GM12878 (cell line): ENCODE data around the gene TLE3. TPM values are rescaled to one million over a fixed set of nuclear protein-coding genes. Genes with fewer than 3 reads are reported as not detected.
A peak's percentile ranks its signal among the peaks of the same experiment; 100 is the strongest.

Experiments
- ATAC-seq: fragments of 200-7000 bp; cut with Tn5 transposase; 3 replicates; pipeline ENCODE4 v1.9.1; 2020; ENCODE audit warnings: mild to moderate bottlenecking, moderate library complexity
- BruUV-seq: library from RNA; stranded (reverse); fragments of 400-500 nt; replicated peaks from 2 replicates; lab custom pipeline; 2021; lab: Mats Ljungman, UMichigan
- CTCF ChIA-PET: fragments of 300-600 bp; sonication (Branson Sonifier 250); formaldehyde crosslinking; extraction: SDS; loops from one replicate; lab custom pipeline; 2021; ENCODE audit warnings: inconsistent platforms; lab: Yijun Ruan, JAX
- POLR2A ChIA-PET: fragments of 350-600 bp; formaldehyde crosslinking; extraction: SDS; loops from one replicate; lab custom pipeline; 2021; ENCODE audit warnings: inconsistent platforms; lab: Charles Lee
- RAD21 ChIA-PET: fragments of 300-600 bp; sonication (Branson Sonifier 250); formaldehyde crosslinking; loops from one replicate; lab custom pipeline; 2023; ENCODE audit warnings: antibody characterized with exemption; ENCODE audit not compliant: unreplicated experiment; lab: Charles Lee
- SMC1A ChIA-PET: fragments of 300-600 bp; sonication (Branson Sonifier 250); formaldehyde crosslinking; loops from one replicate; lab custom pipeline; 2023; ENCODE audit not compliant: unreplicated experiment, uncharacterized antibody; lab: Charles Lee
- DNase-seq: peaks from one replicate; pipeline ENCODE4 v3.0.0-alpha.2; 2011; ENCODE audit warnings: low read depth, low spot score
- FAIRE-seq: peaks from 3 replicates; lab custom pipeline; 2011; peaks lifted over from hg19 to GRCh38; lab: Jason Lieb, UNC
- H2AFZ ChIP-seq: 2 replicates; pipeline ENCODE4 v1.6.0; 2011; ENCODE audit warnings: low read depth, low read length, control low read depth; ENCODE audit not compliant: control insufficient read depth
- H3K27ac ChIP-seq: 2 replicates; pipeline ENCODE4 v1.5.1; 2011; ENCODE audit warnings: control low read depth; ENCODE audit not compliant: control insufficient read depth, insufficient read depth
- H3K27me3 ChIP-seq, 2 experiments: replicated peaks in 1 of 2; 2 replicates each; pipeline versions ENCODE4 v1.6.0 to v1.6.1; 2011; ENCODE audit warnings: low read length in 1 of 2; ENCODE audit not compliant: control insufficient read depth in 2 of 2, insufficient read depth in 2 of 2
- H3K36me3 ChIP-seq, 2 experiments: 2 replicates each; pipeline ENCODE4 v1.5.1; 2011; ENCODE audit warnings: low read length in 1 of 2; ENCODE audit not compliant: control insufficient read depth in 2 of 2, insufficient read depth in 2 of 2
- H3K4me1 ChIP-seq: 2 replicates; pipeline ENCODE4 v1.6.1; 2011; ENCODE audit warnings: mild to moderate bottlenecking, low read length, moderate library complexity, mixed read lengths; ENCODE audit not compliant: control insufficient read depth, insufficient read depth
- H3K4me2 ChIP-seq: 2 replicates; pipeline ENCODE4 v1.6.0; 2011; ENCODE audit warnings: control low read depth; ENCODE audit not compliant: control insufficient read depth, insufficient read depth
- H3K4me3 ChIP-seq: fragments of 200-600 bp; sonication (generic); 2 replicates; pipeline ENCODE4 v1.5.1; 2016
- H3K79me2 ChIP-seq: 2 replicates; pipeline ENCODE4 v1.6.0; 2011; ENCODE audit warnings: low read length; ENCODE audit not compliant: control insufficient read depth, insufficient read depth
- H3K9ac ChIP-seq: 2 replicates; pipeline ENCODE4 v1.8.0; 2011; ENCODE audit warnings: low read length, control low read depth, mixed read lengths; ENCODE audit not compliant: control insufficient read depth, insufficient read depth
- H3K9me3 ChIP-seq: replicated peaks from 3 replicates; pipeline ENCODE4 v1.5.1; 2011; ENCODE audit warnings: mild to moderate bottlenecking, low read length; ENCODE audit not compliant: control insufficient read depth, insufficient read depth
- H4K20me1 ChIP-seq: 2 replicates; pipeline ENCODE4 v1.6.0; 2011; ENCODE audit not compliant: control insufficient read depth, insufficient read depth
- GATAD2B ChIP-seq: fragments of 450-650 bp; conservative IDR thresholded peaks from 2 replicates; pipeline ENCODE4 v1.6.1; 2017; ENCODE audit warnings: low read depth, mild to moderate bottlenecking, moderate library complexity
- POLR2A ChIP-seq: IDR thresholded peaks from 2 replicates; pipeline ENCODE4 v1.6.1; 2011; ENCODE audit warnings: low read depth, mild to moderate bottlenecking, low read length
- RELA ChIP-seq: fragments of 450-650 bp; IDR thresholded peaks from 2 replicates; pipeline ENCODE4 v1.8.0; 2014; ENCODE audit warnings: borderline replicate concordance; ENCODE audit not compliant: partially characterized antibody
- SMARCA5 ChIP-seq: fragments of 450-650 bp; IDR thresholded peaks from 2 replicates; pipeline ENCODE4 v1.6.1; 2017; ENCODE audit warnings: mild to moderate bottlenecking
- SPI1 ChIP-seq: IDR thresholded peaks from 2 replicates; pipeline ENCODE4 v1.6.1; 2011; ENCODE audit warnings: low read depth, mild to moderate bottlenecking, low read length, moderate library complexity, borderline replicate concordance; ENCODE audit not compliant: insufficient read depth
- ZNF24 ChIP-seq: fragments of 450-650 bp; IDR thresholded peaks from 2 replicates; pipeline ENCODE4 v1.6.1; 2017; ENCODE audit warnings: antibody characterized with exemption, mild to moderate bottlenecking
- WGBS: methylation state at CpG from one replicate; pipeline ENCODE4 v1.1.6; 2016; ENCODE audit warnings: low lambda C conversion rate; ENCODE audit not compliant: insufficient replicate concordance, insufficient coverage; ENCODE audit errors: missing lambda C conversion rate; 5-methylcytosine and 5-hydroxymethylcytosine counted together
- in situ Hi-C: fragments of 300-500 bp; cut with MboI; formaldehyde crosslinking; loops from 9 replicates; pipeline ENCODE4 v1.14.3; 2018; ENCODE audit warnings: mixed read lengths
- intact Hi-C: fragments of 100-400 bp; cut with micrococcal nuclease; formaldehyde crosslinking; loops from one replicate; pipeline ENCODE4 v1.14.2; 2022; ENCODE audit not compliant: unreplicated experiment
- polyA plus RNA-seq, 11 experiments: library from polyadenylated mRNA; depleted of rRNA in 4 of 11; unstranded in 6 of 11; stranded (reverse) in 5 of 11; fragments of >200 nt; fragmentation: Nextera tagmentation in 4 of 11; fragmentation: Illumina TruSeq in 1 of 11; extraction: Ambion mirVana in 4 of 11; extraction: Trizol in 1 of 11; gene quantifications; 1 replicate in 1 of 11; 2 replicates in 10 of 11; pipeline versions ENCODE4 v1.2.1 to v1.2.3, GENCODE V29; 2011 to 2016; ENCODE audit warnings: inconsistent platforms in 2 of 11, missing spikeins in 2 of 11, low read depth in 1 of 11
- total RNA-seq, 4 experiments: library from RNA; depleted of rRNA in 3 of 4; stranded (reverse); fragments of >200 nt in 3 of 4; fragmentation: Illumina TruSeq in 1 of 4; extraction: Trizol in 1 of 4; gene quantifications; 2 replicates each; pipeline versions ENCODE4 v1.2.1 to v1.2.3, GENCODE V29; 2013 to 2021

Gene TLE3
- total and polyA plus RNA-seq, 10 of the 15 experiments (the other 5 are each of a cell fraction or from before 2014, with no cell fraction given), result 1.2 to 65.5 (median 9.7) TPM

DNA sequence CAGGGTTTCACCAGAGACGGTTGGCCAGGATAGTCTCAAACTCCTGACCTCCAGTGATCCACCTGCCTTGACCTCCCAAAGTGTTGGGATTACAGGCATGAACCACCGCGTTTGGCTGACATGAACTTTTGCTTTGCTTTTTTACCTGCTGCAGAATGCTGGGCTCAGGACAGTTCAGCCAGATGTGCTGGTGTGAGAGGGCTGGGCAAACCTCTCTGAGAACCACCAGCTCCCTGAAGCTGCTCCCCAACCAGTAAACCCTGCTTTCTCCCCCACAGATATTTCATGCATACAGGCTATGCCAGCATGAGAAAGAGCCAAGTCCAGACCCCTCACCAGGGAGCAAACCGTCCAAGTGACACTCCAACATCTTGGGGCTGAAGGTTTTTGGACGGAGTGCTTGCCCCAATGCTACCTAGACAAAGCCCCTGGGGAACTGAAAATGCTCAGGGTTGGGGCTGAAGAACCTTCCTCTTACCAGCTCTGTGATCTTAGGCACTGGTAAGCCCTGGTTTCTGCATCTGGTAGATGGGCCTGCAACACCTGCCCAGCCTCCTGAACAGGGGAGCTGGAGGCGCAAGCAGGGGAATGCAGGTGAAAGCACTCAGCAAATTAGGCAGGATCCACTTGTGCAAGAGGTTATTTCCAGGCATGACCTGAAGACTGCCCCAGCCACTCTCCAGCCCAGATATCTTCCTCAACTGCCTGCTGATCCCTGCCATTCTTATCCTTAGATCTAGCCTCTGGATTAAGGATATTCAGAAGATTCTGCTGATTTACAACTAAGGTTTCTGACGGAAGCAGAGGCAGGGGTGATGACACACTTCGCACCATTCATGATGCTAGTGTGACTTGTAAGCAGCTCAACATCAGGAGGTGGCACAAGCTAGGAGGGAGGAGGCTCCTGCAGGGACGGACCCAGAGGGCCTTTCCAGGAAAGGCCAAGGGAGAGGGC lies 78.8 kb downstream of the TLE3 start:
- POLR2A ChIA-PET, result interaction anchor here (1.3 to 1.7 kb wide), 2 partner anchors 8 to 17 kb away, joined by 4 to 6 read pairs; no protein-coding TSS in a partner anchor
- 55% methylated on average over 9 of the region's 9 CpGs for WGBS
- DNase-seq, result no peak
- RAD21 ChIA-PET, result interaction anchor here (4.2 kb wide), 1 partner anchor 17 kb away, joined by 29 read pairs; no protein-coding TSS in a partner anchor
- Histone ChIP-seq H3K36me3 (no peaks in the 10 kb centered on the region), H3K79me2 (no peaks in the 10 kb centered on the region), H3K9ac (no peak overlapping the region), H3K4me2 (peak overlapping the region; percentile 31), H3K4me3 (no peak overlapping the region), H3K27me3 (no peaks in the 10 kb centered on the region), H3K4me1 (peaks cover 73% of the 10 kb centered on the region)
- no peak for FAIRE-seq
- no TSS peak for BruUV-seq
- no peak for ATAC-seq
- intact Hi-C loops (loop anchor here (5.0 kb wide), 1 partner anchor 468 kb away; no protein-coding TSS in a partner anchor), in situ Hi-C loops (no loop called here)
- SMC1A ChIA-PET, result interaction anchor here (0.6 to 4.6 kb wide), 4 partner anchors 9 to 40 kb away, joined by 3 to 17 read pairs (median 7); no protein-coding TSS in a partner anchor
- no peak for TF ChIP-seq GATAD2B
- TF ChIP-seq ZNF24, result no peak
- no peak for TF ChIP-seq POLR2A
- TF ChIP-seq SMARCA5, result no peak
- peak; percentile 50; the same call in 1 of the 2 replicates for TF ChIP-seq SPI1
- TF ChIP-seq RELA, result no peak
- TF ChIP-seq, all 136 proteins: peak for 1
- H4K20me1 ChIP-seq, result no peaks in the 10 kb centered on the region
- peak overlapping the region; percentile 56 for H3K27ac ChIP-seq
- H3K9me3 ChIP-seq, result no peaks in the 10 kb centered on the region; the same call in 2 of the 3 replicates
- CTCF ChIA-PET, result interaction anchor here (1.0 kb wide), 1 partner anchor 442 kb away, joined by 3 read pairs; no protein-coding TSS in a partner anchor
- no peak overlapping the region for H2AFZ ChIP-seq
